HepG2 (cell line): ENCODE data around the gene ZNF254. TPM values are rescaled to one million over a fixed set of nuclear protein-coding genes. Genes with fewer than 3 reads are reported as not detected.

Experiments used
- ATAC-seq: fragments of 200-7000 bp; cut with Tn5 transposase; 3 replicates; pipeline ENCODE4 v1.9.1; 2020; ENCODE audit warnings: mild to moderate bottlenecking, moderate library complexity
- BruUV-seq: library from RNA; stranded (reverse); fragments of 400-500 nt; replicated peaks from 2 replicates; lab custom pipeline; 2021; lab: Mats Ljungman, UMichigan
- CTCF ChIA-PET: fragments of 300-600 bp; formaldehyde crosslinking; extraction: SDS; loops from one replicate; lab custom pipeline; 2021; ENCODE audit warnings: low total read pairs, inconsistent platforms, low intra/inter-chr PET ratio; lab: Yijun Ruan, JAX
- POLR2A ChIA-PET: fragments of 350-600 bp; sonication (Branson Sonifier 250); formaldehyde crosslinking; loops from one replicate; lab custom pipeline; 2020; ENCODE audit warnings: antibody characterized with exemption, inconsistent platforms; lab: Yijun Ruan, JAX
- DNase-seq: peaks from one replicate; pipeline ENCODE4 v3.0.0-alpha.2; 2015; ENCODE audit warnings: low spot score
- FAIRE-seq: peaks from 3 replicates; lab custom pipeline; 2011; peaks lifted over from hg19 to GRCh38; lab: Jason Lieb, UNC
- H2AFZ ChIP-seq: one replicate; pipeline ENCODE4 v1.6.1; 2011; ENCODE audit warnings: low read length, inconsistent platforms
- H3K27ac ChIP-seq: fragments of 300-600 bp; 3 replicates; pipeline ENCODE4 v1.8.0; 2011; ENCODE audit warnings: mixed run types, mild to moderate bottlenecking, mixed read lengths, low read length, inconsistent platforms; ENCODE audit not compliant: insufficient read depth; ENCODE audit errors: extremely low read length
- H3K27me3 ChIP-seq, 2 experiments: fragments of 200-600 bp in 1 of 2; 2 replicates in 1 of 2; 3 replicates in 1 of 2; pipeline versions ENCODE4 v1.6.0 to v1.8.0; 2011; ENCODE audit warnings: low read length in 2 of 2, mild to moderate bottlenecking in 2 of 2, moderate library complexity in 2 of 2, inconsistent platforms in 1 of 2; ENCODE audit not compliant: insufficient read depth in 2 of 2, control insufficient read depth in 1 of 2
- H3K36me3 ChIP-seq, 2 experiments: fragments of 200-600 bp in 1 of 2; replicated peaks in 1 of 2; 2 replicates in 1 of 2; 3 replicates in 1 of 2; pipeline versions ENCODE4 v1.5.1 to v1.8.0; 2011; ENCODE audit warnings: low read length in 2 of 2, inconsistent platforms in 1 of 2; ENCODE audit not compliant: insufficient read depth in 2 of 2, control insufficient read depth in 1 of 2
- H3K4me1 ChIP-seq: 2 replicates; pipeline ENCODE4 v1.5.1; 2012; ENCODE audit warnings: low read length, inconsistent platforms; ENCODE audit not compliant: insufficient read depth
- H3K4me2 ChIP-seq: 2 replicates; pipeline ENCODE4 v1.6.0; 2011; ENCODE audit warnings: low read depth, low read length, inconsistent platforms
- H3K4me3 ChIP-seq, 3 experiments: fragments of 200-600 bp in 1 of 3; sonication (generic), shearing (Covaris generic) in 1 of 3; replicated peaks in 1 of 3; 2 replicates each; pipeline ENCODE4 v1.5.1; 2011 to 2016; ENCODE audit warnings: low read length in 3 of 3, inconsistent platforms in 2 of 3, low read depth in 2 of 3, mild to moderate bottlenecking in 2 of 3, control low read depth in 1 of 3, mixed read lengths in 1 of 3; ENCODE audit not compliant: insufficient read depth in 1 of 3
- H3K79me2 ChIP-seq: one replicate; pipeline ENCODE4 v1.6.1; 2011; ENCODE audit warnings: low read length, inconsistent platforms; ENCODE audit not compliant: insufficient read depth
- H3K9ac ChIP-seq: 2 replicates; pipeline ENCODE4 v1.6.0; 2011; ENCODE audit warnings: mild to moderate bottlenecking, low read depth, low read length, inconsistent platforms; ENCODE audit not compliant: insufficient read depth
- H3K9me3 ChIP-seq: 2 replicates; pipeline ENCODE4 v1.5.1; 2012; ENCODE audit warnings: mild to moderate bottlenecking, low read length
- H4K20me1 ChIP-seq: 2 replicates; pipeline ENCODE4 v1.6.0; 2011; ENCODE audit warnings: inconsistent platforms, mild to moderate bottlenecking, low read length, moderate library complexity; ENCODE audit not compliant: insufficient read depth
- CBFB ChIP-seq: sonication (generic); formaldehyde crosslinking; IDR thresholded peaks from 2 replicates; pipeline ENCODE4 v1.4.0; 2020; ENCODE audit warnings: missing genetic modification reagents
- HDAC1 ChIP-seq: sonication (generic); formaldehyde crosslinking; IDR thresholded peaks from 2 replicates; pipeline ENCODE4 v1.5.1; 2020; ENCODE audit warnings: mild to moderate bottlenecking, missing genetic modification reagents
- KAT8 ChIP-seq: IDR thresholded peaks from 2 replicates; pipeline ENCODE4 v1.6.1; 2016; ENCODE audit warnings: missing genetic modification reagents, missing compliant biosample characterization
- PITX1 ChIP-seq: sonication (generic); formaldehyde crosslinking; IDR thresholded peaks from 2 replicates; pipeline ENCODE4 v1.5.1; 2020; ENCODE audit warnings: mild to moderate bottlenecking, missing genetic modification reagents
- RXRB ChIP-seq: IDR thresholded peaks from 2 replicates; pipeline ENCODE4 v1.6.1; 2016; ENCODE audit warnings: borderline replicate concordance, missing genetic modification reagents, missing compliant biosample characterization
- SOX6 ChIP-seq, 2 experiments: fragments of 450-650 bp in 1 of 2; sonication (generic) in 1 of 2; formaldehyde crosslinking in 1 of 2; IDR thresholded peaks; 2 replicates each; pipeline versions ENCODE4 v1.4.0 to v1.6.1; 2017 to 2020; ENCODE audit warnings: antibody characterized with exemption in 1 of 2, mild to moderate bottlenecking in 1 of 2, missing genetic modification reagents in 1 of 2
- TRIM24 ChIP-seq: sonication (generic); formaldehyde crosslinking; IDR thresholded peaks from 2 replicates; pipeline ENCODE4 v1.8.0; 2022; ENCODE audit warnings: mild to moderate bottlenecking, missing genetic modification reagents
- USF2 ChIP-seq, 2 experiments: sonication (generic) in 1 of 2; formaldehyde crosslinking in 1 of 2; IDR thresholded peaks; 2 replicates each; pipeline versions ENCODE4 v1.5.1 to v1.6.1; 2011 to 2020; ENCODE audit warnings: borderline replicate concordance in 1 of 2, low read depth in 1 of 2, low read length in 1 of 2, mild to moderate bottlenecking in 1 of 2, missing genetic modification reagents in 1 of 2, moderate library complexity in 1 of 2
- YEATS2 ChIP-seq: sonication (generic); formaldehyde crosslinking; IDR thresholded peaks from 2 replicates; pipeline ENCODE4 v1.4.0; 2020; ENCODE audit warnings: missing genetic modification reagents, borderline replicate concordance
- ZMYM2 ChIP-seq: sonication (generic); formaldehyde crosslinking; IDR thresholded peaks from 2 replicates; pipeline ENCODE4 v1.8.0; 2022; ENCODE audit warnings: mild to moderate bottlenecking, missing genetic modification reagents
- ZNF331 ChIP-seq: sonication (generic); formaldehyde crosslinking; IDR thresholded peaks from 2 replicates; pipeline ENCODE4 v1.4.0; 2020; ENCODE audit warnings: missing genetic modification reagents
- ZNF431 ChIP-seq: sonication (generic); formaldehyde crosslinking; IDR thresholded peaks from 2 replicates; pipeline ENCODE4 v1.9.0; 2022; ENCODE audit warnings: missing genetic modification reagents, low read depth, mild to moderate bottlenecking, borderline replicate concordance
- WGBS: methylation state at CpG from one replicate; pipeline ENCODE4 v1.1.6; 2017; ENCODE audit warnings: low lambda C conversion rate; 5-methylcytosine and 5-hydroxymethylcytosine counted together
- in situ Hi-C: cut with HindIII; loops from 2 replicates; pipeline ENCODE4 v1.10.0; 2017; ENCODE audit warnings: low pct_unique_long_range_greater_than_20kb; ENCODE audit not compliant: extremely low pct_ligation_motif_present
- intact Hi-C: fragments of 100-400 bp; cut with micrococcal nuclease; formaldehyde crosslinking; loops from one replicate; pipeline ENCODE4 v1.10.0; 2022; ENCODE audit not compliant: unreplicated experiment
- polyA plus RNA-seq, 8 experiments: library from polyadenylated mRNA; depleted of rRNA in 3 of 8; stranded (reverse) in 7 of 8; unstranded in 1 of 8; fragments of >200 nt; fragmentation: Illumina TruSeq in 4 of 8; extraction: Trizol in 4 of 8; gene quantifications; 2 replicates each; pipeline versions ENCODE4 v1.2.1 to v1.2.3, GENCODE V29; 2011 to 2016; ENCODE audit warnings: low read depth in 4 of 8, missing spikeins in 1 of 8, mixed read lengths in 1 of 8; ENCODE audit not compliant: insufficient read depth in 1 of 8
- total RNA-seq, 5 experiments: library from RNA; depleted of rRNA; stranded (reverse); fragments of >200 nt; fragmentation: Illumina TruSeq; extraction: Trizol; gene quantifications; 2 replicates each; pipeline ENCODE4 v1.2.3, GENCODE V29; 2016; ENCODE audit warnings: low read depth in 1 of 5
- TF ChIP-seq, protein P1 (sequence below): sonication (generic); formaldehyde crosslinking; conservative IDR thresholded peaks from 2 replicates; pipeline ENCODE4 v1.4.0; 2020; ENCODE audit warnings: missing genetic modification reagents
- TF ChIP-seq, protein P2 (sequence below): IDR thresholded peaks from 2 replicates; pipeline ENCODE4 v1.6.1; 2018; ENCODE audit warnings: missing genetic modification reagents
- TF ChIP-seq, protein P3 (sequence below): sonication (generic); formaldehyde crosslinking; IDR thresholded peaks from 2 replicates; pipeline ENCODE4 v1.8.1; 2023; ENCODE audit warnings: mild to moderate bottlenecking, missing genetic modification reagents

Gene ZNF254
- total and polyA plus RNA-seq, 2 of the 13 experiments (the other 11 are each of a cell fraction or from before 2014, with no cell fraction given) = 2.6 to 4.6 TPM

DNA sequence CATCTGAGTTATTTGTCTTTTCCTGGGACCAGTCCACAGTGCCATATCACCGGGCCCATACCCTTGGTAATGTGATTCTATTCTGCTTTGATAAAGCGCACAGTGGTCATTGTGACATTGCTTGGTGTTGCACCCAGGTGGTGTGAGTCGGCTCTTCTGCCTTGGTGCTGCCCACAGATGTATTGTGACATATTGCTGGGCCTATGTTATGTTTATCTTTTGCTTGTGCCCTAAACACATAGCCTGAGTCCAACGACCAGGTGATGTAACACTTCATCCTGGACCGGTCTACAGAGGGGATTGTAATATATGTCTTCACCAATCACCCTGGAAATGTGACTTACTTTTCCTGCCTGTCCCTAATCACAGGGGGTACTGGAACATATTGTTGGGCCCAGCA is 23.7 kb upstream of the ZNF254 start:
- no TSS peak for BruUV-seq
- DNase-seq = peak; percentile 86
- Histone ChIP-seq H3K27me3 (no peaks in the 10 kb centered on the region), H2AFZ (no peak overlapping the region), H3K4me2 (peak overlapping the region; percentile 25), H3K36me3 (peaks cover 5 to 34% of the 10 kb centered on the region in 2 experiments; a peak in 4 of 5 replicates), H3K9me3 (no peaks in the 10 kb centered on the region), H4K20me1 (no peaks in the 10 kb centered on the region), H3K27ac (peak overlapping the region; percentile 51), H3K79me2 (no peaks in the 10 kb centered on the region), H3K4me3 (no peak overlapping the region), H3K4me1 (peaks cover 17% of the 10 kb centered on the region), H3K9ac (no peak overlapping the region)
- ChIA-PET POLR2A (no interaction called here), CTCF (no interaction called here)
- WGBS = 16% methylated on average over 5 of the region's 5 CpGs
- in situ Hi-C loops = no loop called here
- no peak for FAIRE-seq
- intact Hi-C loops = loop anchor here (2.0 kb wide), 1 partner anchor 78 kb away; no protein-coding TSS in a partner anchor
- ATAC-seq = peak; percentile 95
- TF ChIP-seq ZNF331 (CRISPR knock-in tag) (peak; percentile 55; the same call in 1 of the 2 replicates), RXRB (CRISPR knock-in tag) (no peak), KAT8 (CRISPR knock-in tag) (peak; percentile 19; the same call in 1 of the 2 replicates), SOX6 (IDR thresholded peaks at IDR 0.05) (no peak), SOX6 (CRISPR knock-in tag; IDR thresholded peaks at IDR 0.05) (peak; percentile 66), HDAC1 (CRISPR knock-in tag) (peak; percentile 48; the same call in 1 of the 2 replicates), ZNF431 (no peak), PITX1 (CRISPR knock-in tag) (0 out of 2 replicates have a peak, but pooled peaks have one; percentile 13), USF2 (IDR thresholded peaks at IDR 0.05; ENCODE audit: low read depth, low read length) (no peak), USF2 (CRISPR knock-in tag; IDR thresholded peaks at IDR 0.05; ENCODE audit: borderline replicate concordance) (peak; percentile 42; the same call in 1 of the 2 replicates), ZMYM2 (CRISPR knock-in tag) (no peak), YEATS2 (no peak), CBFB (CRISPR knock-in tag) (no peak), TRIM24 (CRISPR knock-in tag) (peak; percentile 68; the same call in 1 of the 2 replicates)
- TF ChIP-seq, protein P1, sequence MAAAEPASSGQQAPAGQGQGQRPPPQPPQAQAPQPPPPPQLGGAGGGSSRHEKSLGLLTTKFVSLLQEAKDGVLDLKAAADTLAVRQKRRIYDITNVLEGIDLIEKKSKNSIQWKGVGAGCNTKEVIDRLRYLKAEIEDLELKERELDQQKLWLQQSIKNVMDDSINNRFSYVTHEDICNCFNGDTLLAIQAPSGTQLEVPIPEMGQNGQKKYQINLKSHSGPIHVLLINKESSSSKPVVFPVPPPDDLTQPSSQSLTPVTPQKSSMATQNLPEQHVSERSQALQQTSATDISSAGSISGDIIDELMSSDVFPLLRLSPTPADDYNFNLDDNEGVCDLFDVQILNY (CRISPR knock-in tag) = no peak
- TF ChIP-seq, protein P2, sequence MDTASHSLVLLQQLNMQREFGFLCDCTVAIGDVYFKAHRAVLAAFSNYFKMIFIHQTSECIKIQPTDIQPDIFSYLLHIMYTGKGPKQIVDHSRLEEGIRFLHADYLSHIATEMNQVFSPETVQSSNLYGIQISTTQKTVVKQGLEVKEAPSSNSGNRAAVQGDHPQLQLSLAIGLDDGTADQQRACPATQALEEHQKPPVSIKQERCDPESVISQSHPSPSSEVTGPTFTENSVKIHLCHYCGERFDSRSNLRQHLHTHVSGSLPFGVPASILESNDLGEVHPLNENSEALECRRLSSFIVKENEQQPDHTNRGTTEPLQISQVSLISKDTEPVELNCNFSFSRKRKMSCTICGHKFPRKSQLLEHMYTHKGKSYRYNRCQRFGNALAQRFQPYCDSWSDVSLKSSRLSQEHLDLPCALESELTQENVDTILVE = no peak
- TF ChIP-seq, protein P3, sequence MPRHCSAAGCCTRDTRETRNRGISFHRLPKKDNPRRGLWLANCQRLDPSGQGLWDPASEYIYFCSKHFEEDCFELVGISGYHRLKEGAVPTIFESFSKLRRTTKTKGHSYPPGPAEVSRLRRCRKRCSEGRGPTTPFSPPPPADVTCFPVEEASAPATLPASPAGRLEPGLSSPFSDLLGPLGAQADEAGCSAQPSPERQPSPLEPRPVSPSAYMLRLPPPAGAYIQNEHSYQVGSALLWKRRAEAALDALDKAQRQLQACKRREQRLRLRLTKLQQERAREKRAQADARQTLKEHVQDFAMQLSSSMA (CRISPR knock-in tag) = no peak
